NCI-H1048 (cell line): Measurements from ENCODE around the gene ACOT9.
"Not testable (repeated sequence)": the region's sequence is repeated elsewhere in the genome, so short reads cannot be mapped to it uniquely, and the experiment has no call there.

ENCODE experiments used
- DNase-seq: peaks from one replicate; lab custom pipeline; 2025; lab: John Stamatoyannopoulos, UW

ACOT9 gene

GRCh38 chrX:23692166-23692565 lies 50.9 kb downstream of the ACOT9 start:
- DNase-seq, result no peak

- DNase-seq, result not testable (repeated sequence)
Observed at GRCh38 chrX:23676486-23676885, 66.6 kb downstream of the ACOT9 start.

GRCh38 chrX:23673108-23673507 lies 70.0 kb downstream of the ACOT9 start:
- DNase-seq, result no peak

- DNase-seq, result no peak
Observed at GRCh38 chrX:23670528-23670927, 72.5 kb downstream of the ACOT9 start.

- no peak for DNase-seq
Observed at GRCh38 chrX:23668335-23668734, 74.7 kb downstream of the ACOT9 start.

GRCh38 chrX:23667239-23668177 lies 75.6 kb downstream of the ACOT9 start, which contains the start of gene PRDX4:
PRDX4 (plus strand) TSS chrX:23667493; CDS start chrX:23667571, 78 bp downstream.
- DNase-seq, result peak; percentile 60

GRCh38 chrX:23666282-23666681 lies 76.8 kb downstream of the ACOT9 start:
- DNase-seq, result no peak

GRCh38 chrX:23664496-23664895 lies 78.6 kb downstream of the ACOT9 start:
- no peak for DNase-seq

GRCh38 chrX:23662853-23663252 lies 80.2 kb downstream of the ACOT9 start:
- DNase-seq, result no peak

GRCh38 chrX:23662187-23662586 lies 80.9 kb downstream of the ACOT9 start:
- no peak for DNase-seq

- DNase-seq, result no peak
Observed at GRCh38 chrX:23661671-23662070, 81.4 kb downstream of the ACOT9 start.

GRCh38 chrX:23660766-23661132 lies 82.3 kb downstream of the ACOT9 start:
- no peak for DNase-seq

- not testable (repeated sequence) for DNase-seq
Observed at GRCh38 chrX:23660083-23660765, 82.9 kb downstream of the ACOT9 start.

GRCh38 chrX:23659339-23659738 lies 83.7 kb downstream of the ACOT9 start:
- DNase-seq, result no peak

- DNase-seq, result no peak
Observed at GRCh38 chrX:23656684-23657083, 86.4 kb downstream of the ACOT9 start.

- no peak for DNase-seq
Observed at GRCh38 chrX:23656091-23656490, 87.0 kb downstream of the ACOT9 start.
